Stimulated activated CD8-positive, alpha-beta memory T cell treated with anti-CD3 and anti-CD28 coated beads, Interleukin-7, amount 100 ng/mL, for 48 hours (primary cell): ENCODE results near the gene PTPN5.

ENCODE experiments used
- DNase-seq, 2 donors: peaks; one replicate each; pipeline ENCODE4 v3.0.0-alpha.2; 2020; ENCODE audit warnings: low read depth in 1 of 2; ENCODE audit errors: extremely low read depth in 1 of 2

The PTPN5 gene

GRCh38 chr11:18773681-18774080 lies 17.9 kb downstream of the PTPN5 start:
- no peak for DNase-seq

- no peak for DNase-seq
Measured at GRCh38 chr11:18773104-18773503, 18.5 kb downstream of the PTPN5 start.

- DNase-seq = no peak
Measured at GRCh38 chr11:18772211-18772610, 19.4 kb downstream of the PTPN5 start.

GRCh38 chr11:18771266-18772035 lies 20.1 kb downstream of the PTPN5 start:
- no peak for DNase-seq

DNA sequence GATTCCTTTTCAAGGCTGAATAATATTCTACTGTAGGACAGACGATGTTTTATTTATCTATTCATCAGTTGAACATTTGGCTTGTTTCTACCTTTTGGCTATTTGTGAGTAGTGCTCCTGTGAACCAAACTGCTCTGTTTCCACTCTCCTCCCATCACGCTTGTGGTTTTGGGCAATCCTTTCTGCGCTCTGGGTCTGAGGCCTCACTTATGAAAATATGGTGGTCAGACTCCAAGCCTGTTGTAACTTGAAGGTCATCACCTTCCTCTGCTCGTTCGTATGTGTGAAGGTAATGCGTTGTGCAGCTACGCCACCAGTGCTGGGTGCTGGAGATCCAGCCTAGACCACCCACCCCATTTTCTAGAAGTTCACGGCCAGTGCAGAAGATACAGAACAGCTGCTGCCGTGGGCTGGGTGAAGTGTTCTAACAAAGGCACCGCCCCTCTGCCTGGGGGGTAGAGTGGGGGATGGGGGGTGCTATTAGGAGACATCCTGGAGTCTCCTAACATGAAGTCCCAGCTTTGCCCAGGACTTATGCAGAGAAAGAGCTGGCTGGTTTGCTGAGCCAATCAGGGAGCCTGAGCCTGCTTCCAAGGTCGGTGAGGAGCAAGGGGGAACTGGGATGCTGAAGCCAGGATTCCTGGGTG lies 21.0 kb downstream of the PTPN5 start:
- DNase-seq = no peak

DNA sequence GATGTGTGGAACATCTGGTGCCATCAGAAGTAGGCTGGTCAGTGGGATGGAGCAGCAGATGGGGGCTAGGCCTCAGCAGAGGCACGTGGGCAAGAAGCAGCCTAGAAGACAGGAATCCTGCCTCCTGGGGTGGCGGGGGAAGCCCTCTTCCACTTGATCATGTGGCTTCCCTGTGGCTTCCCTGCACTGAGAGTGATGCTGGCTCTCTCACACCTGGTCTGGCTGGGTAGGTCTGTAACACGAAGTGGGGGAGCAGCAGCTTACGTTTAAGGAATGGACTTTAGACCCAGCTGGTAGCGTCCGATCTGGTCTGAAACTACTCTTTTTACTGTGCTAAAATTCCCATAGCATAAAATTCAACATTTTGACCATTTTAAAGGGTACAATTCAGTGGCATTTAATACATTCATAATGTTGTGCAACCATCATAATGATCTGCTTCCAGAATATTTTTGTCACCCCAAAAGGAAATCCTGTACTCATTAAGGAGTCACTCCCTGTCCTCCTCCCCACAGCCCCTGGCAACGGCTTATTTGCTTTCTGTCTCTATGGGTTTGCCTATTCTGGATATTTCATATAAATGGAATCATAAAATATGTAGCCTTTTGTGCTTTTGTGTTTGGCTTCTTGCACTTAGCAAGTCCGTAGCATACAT lies 21.7 kb downstream of the PTPN5 start:
- DNase-seq = no peak

GRCh38 chr11:18768978-18769377 lies 22.6 kb downstream of the PTPN5 start:
- no peak for DNase-seq

DNA sequence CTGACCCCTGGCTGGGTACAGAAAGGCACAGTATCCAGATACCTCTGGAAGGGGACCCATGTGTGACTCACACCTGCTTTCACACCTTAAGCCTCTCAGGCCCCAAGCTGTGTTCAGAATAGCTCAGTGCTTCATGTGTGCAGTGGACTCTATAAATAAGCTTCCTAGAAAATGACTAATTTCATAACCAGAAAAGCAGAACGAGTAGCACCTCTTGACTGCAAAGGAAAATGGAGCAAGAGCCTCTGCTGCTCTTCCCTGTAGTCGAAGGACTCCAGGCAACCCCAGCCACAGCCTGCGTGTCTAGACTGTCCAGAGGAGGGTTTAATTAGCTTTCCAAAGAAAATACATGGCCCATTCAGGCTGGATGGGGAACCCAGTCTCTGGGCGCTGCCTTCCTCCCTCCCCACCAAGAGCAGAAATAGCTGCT lies 23.1 kb downstream of the PTPN5 start:
- DNase-seq = peak in 1 of 2 donors; percentile 34

DNA sequence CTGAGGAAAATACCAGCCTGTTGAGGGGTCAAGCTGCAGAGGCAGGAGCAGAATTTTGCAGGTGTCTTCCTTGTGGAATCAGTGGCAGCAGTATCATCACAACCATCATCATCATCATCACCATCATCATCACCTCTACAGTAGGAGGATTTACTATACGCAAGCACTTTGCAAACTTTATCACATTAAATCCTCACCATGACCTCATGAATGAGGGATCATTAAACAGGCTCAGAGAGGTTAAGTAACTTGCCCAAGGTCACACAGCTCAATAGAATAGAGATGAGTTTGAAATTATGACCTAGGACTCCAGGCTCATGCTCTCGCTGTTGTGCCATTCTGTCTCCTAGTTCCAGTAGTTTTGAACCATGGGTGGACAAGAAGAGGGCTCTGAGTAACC lies 25.6 kb downstream of the PTPN5 start:
- no peak for DNase-seq

DNA sequence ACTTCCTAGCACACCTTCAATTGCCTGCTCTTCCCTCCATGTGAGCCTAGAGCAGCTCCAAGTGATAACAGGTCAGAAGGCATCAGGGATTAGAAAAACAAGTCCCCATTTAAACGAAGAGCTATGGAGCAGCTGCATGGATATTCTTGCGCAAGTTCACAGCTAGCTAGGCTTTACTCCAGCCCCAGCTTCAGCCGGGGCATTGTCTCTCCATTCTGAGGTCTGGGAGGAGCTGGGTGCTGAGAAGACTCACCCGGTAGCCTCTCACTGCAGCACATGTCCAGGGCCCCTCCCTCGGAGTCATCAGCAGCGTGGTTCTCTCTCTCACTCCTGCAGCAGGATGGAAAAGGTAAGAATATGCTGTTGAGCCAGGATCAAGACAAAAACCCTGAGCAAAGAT lies 26.0 kb downstream of the PTPN5 start:
- no peak for DNase-seq

- no peak for DNase-seq
Measured at GRCh38 chr11:18761741-18762140, 29.9 kb downstream of the PTPN5 start.

- no peak for DNase-seq
Measured at GRCh38 chr11:18761144-18761543, 30.5 kb downstream of the PTPN5 start.

DNA sequence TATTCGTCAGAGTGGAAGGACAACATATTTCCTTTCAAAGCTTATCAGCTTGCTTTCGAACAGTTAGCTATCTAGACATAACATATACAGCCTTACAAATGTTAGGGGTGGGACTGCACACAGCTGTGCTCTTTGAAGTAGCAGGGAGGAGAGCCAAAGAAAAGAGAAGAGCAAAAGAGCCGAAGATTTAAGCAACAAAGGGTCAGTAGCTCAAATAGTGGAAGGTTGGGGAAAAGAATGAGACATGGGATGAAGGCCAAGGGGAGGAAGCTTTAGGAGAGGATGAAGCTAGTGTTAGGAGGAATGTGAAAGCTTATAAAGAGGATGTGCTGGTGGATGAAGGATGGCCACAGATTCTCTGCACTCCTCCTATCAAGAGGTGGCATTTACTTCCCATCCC lies 33.8 kb downstream of the PTPN5 start:
- no peak for DNase-seq

- DNase-seq = no peak
Measured at GRCh38 chr11:18756889-18757288, 34.7 kb downstream of the PTPN5 start.

DNA sequence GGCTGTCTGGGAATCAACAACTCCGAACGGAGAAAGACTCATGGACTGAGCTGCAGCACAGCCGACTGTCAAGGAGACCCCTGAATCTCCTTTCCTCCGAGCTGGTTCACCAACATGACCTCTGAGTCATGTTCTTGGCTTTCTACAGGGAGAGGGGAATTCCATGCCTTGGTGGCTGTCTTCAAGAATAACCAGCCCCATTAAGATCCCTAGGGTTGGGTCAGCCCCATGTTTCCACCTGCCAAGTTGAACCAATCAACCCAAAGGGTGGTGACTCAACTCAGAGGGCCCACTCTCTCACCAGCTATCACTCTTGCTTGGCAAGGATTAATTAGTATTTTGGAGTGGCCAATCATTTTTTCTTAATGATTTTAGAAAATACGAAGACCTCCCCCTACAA lies 37.3 kb downstream of the PTPN5 start:
- DNase-seq = no peak

GRCh38 chr11:18752502-18752901 lies 39.1 kb downstream of the PTPN5 start:
- no peak for DNase-seq

- no peak for DNase-seq
Measured at GRCh38 chr11:18750944-18751343, 40.7 kb downstream of the PTPN5 start.

GRCh38 chr11:18749681-18750319 lies 41.8 kb downstream of the PTPN5 start:
- DNase-seq = no peak

- DNase-seq = no peak
Measured at GRCh38 chr11:18748766-18749365, 42.7 kb downstream of the PTPN5 start.

DNA sequence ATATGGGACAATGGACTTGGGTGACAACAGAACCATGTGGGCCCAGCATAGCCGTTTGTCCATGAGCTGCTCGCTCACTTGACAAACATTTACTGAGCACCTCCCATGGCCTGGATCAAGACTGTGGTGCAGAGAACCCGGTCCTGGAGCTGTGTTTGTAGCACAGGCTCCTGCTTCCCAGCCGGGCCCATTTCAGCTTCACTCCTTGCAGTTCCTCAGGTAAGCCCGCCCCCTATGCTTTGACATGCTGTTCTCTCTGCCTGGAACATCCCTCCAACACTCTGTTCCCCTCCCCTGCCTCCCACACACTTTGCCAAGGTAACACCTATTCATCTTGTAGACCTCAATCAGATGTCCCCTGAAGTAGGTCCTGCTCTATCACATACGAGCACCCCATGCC lies 46.3 kb downstream of the PTPN5 start:
- DNase-seq = no peak

DNA sequence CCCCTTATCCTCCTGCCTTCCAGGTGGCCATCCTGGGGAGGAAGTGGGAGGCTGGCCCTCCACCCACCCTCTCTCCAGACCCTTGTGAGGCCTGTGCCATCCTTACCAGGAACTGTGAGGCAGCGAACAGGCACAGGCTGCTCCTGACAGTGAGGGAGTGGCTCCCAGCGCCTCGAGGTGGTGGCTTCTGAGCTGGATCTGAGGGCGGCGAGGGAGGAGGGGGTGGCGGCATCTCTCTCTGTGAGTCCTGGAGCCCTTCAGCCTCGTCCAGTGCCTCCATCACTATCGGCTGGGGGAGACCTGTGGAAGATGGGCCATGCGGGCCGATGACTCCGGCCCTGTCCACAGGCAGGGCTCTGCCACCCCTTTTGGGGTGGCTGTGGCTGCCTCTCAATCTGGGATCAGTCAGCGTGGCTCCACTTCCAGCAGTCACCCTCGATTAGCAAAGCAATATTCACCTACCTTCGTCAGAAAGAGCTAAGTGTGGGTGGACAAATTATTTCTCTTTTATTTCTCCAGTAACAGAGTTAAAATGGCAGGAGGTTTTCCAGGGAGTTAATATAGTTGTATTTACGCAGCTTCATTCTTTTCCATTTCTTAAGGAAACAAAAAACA lies 47.6 kb downstream of the PTPN5 start:
- DNase-seq = no peak
